GM23338 (cell line): ENCODE results near the gene MAP7D1. TPM values are rescaled to one million over a fixed set of nuclear protein-coding genes. Genes with fewer than 3 reads are reported as not detected.

Experiments used
- EZH2 ChIP-seq: fragments of 200-600 bp; sonication (generic); IDR thresholded peaks from one replicate; pipeline ENCODE4 v1.8.0; 2017; ENCODE audit warnings: antibody characterized with exemption, mild to moderate bottlenecking, low read depth; ENCODE audit not compliant: unreplicated experiment
- REST ChIP-seq: IDR thresholded peaks from one replicate; pipeline ENCODE4 v1.6.1; 2018; ENCODE audit warnings: antibody characterized with exemption; ENCODE audit not compliant: unreplicated experiment
- ZNF462 ChIP-seq: fragments of 250-450 bp; sonication (Bioruptor Pico); IDR thresholded peaks from 2 replicates; pipeline ENCODE4 v1.5.0; 2020; ENCODE audit warnings: mild to moderate bottlenecking, moderate library complexity
- polyA plus RNA-seq: library from polyadenylated mRNA; unstranded; fragments of >200 nt; fragmentation: Nextera tagmentation; extraction: Ambion mirVana; gene quantifications from 2 replicates; pipeline ENCODE4 v1.2.1, GENCODE V29; 2016
- total RNA-seq: library from RNA; depleted of rRNA; stranded (reverse); fragments of >200 nt; shearing (Covaris generic); gene quantifications from 2 replicates; pipeline ENCODE4 v1.2.3, GENCODE V29; 2014

Gene MAP7D1
- total and polyA plus RNA-seq, 2 experiments from 2014 or later, result 13.8 to 59.8 TPM

- TF ChIP-seq ZNF462 (CRISPR knock-in tag) (no peak), REST (no peak), EZH2 (no peak)
Measured at GRCh38 chr1:36159614-36160387, 3.8 kb downstream of the MAP7D1 start (continued).
